Left lobe of liver (tissue), 2 donors: ENCODE measurements around the gene DCTN5. TPM values are rescaled to one million over a fixed set of nuclear protein-coding genes. Genes with fewer than 3 reads are reported as not detected.

ENCODE experiments used
- ATAC-seq: fragments of 200-7000 bp; cut with Tn5 transposase; one replicate; pipeline ENCODE4 v1.9.1; 2020; ENCODE audit warnings: mild to moderate bottlenecking, moderate library complexity
- DNase-seq: peaks from one replicate; pipeline ENCODE4 v3.0.0-alpha.2; 2020; ENCODE audit warnings: low spot score
- total RNA-seq: library from RNA; stranded (reverse); gene quantifications from one replicate; pipeline ENCODE4 v1.2.1, GENCODE V29; 2021
- donor health status: DM: no; HTN: no; CAD: no; lungs with moderate emphysema.
- donor health status: DM: no; HTN: yes; CAD: no.

Gene DCTN5
- total RNA-seq, 1 donor from 2014 or later, result 17.2 TPM

DNA sequence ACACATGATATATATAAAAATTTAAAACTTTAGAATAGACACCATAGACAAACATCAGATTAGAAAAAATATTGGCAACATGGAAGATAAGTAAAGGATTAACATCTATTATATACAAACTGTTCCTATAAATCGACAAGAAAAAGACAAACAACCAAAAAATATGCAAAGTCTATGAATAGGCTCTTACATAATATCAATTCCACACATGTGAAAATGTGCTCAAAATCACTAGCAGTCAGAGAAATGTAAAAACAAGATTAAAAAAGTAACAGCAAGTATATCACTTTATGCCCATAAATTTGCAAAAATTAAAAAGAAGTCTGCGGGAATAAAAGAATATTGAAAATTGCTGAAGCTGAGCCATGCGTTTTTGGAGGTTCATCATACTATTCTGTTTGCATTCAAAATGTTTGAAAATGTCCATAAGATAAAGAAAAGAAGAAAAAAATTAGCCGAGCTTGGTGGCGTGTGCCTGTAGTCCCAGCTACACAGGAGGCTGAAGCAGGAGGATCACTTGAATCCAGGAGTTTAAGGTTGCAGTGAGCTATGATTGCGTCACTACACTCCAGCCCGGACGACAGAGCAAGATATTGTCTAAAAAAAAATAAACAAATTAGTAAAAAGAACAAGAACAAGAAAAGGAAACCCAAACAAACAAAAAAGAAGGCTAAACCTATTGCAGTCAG lies 83.0 kb downstream of the DCTN5 start:
- no peak for ATAC-seq
- no peak for DNase-seq

GRCh38 chr16:23724785-23725131 lies 83.5 kb downstream of the DCTN5 start:
- ATAC-seq, result no peak
- no peak for DNase-seq

GRCh38 chr16:23726710-23727109 lies 85.4 kb downstream of the DCTN5 start:
- ATAC-seq (no peak), DNase-seq (no peak)

Other genes with a start within 250 kb of the DCTN5 start
- gene COG7, start 188.3 kb upstream of the DCTN5 start, total RNA-seq, result 6.8 TPM
- gene GGA2, start 131.0 kb upstream of the DCTN5 start, total RNA-seq, result 30.2 TPM
- gene EARS2, start 84.1 kb upstream of the DCTN5 start, total RNA-seq, result 15.9 TPM
- 32.9 TPM for gene UBFD1, start 83.7 kb upstream of the DCTN5 start, total RNA-seq
- 64.3 TPM for gene NDUFAB1, start 45.1 kb upstream of the DCTN5 start, total RNA-seq
- 4.6 TPM for gene PALB2, start 156 bp upstream of the DCTN5 start, total RNA-seq
- gene PLK1, start 37.4 kb downstream of the DCTN5 start, total RNA-seq, result 1.0 TPM
- 0.05 TPM for gene ERN2, start 71.8 kb downstream of the DCTN5 start, total RNA-seq
- gene CHP2, start 113.6 kb downstream of the DCTN5 start, total RNA-seq, result not detected
- gene PRKCB, start 194.5 kb downstream of the DCTN5 start, total RNA-seq, result 3.3 TPM